Esophagus muscularis mucosa (tissue), 4 donors: ENCODE measurements around the gene SH3PXD2A. TPM values are rescaled to one million over a fixed set of nuclear protein-coding genes. Genes with fewer than 3 reads are reported as not detected.

Source experiments
- DNase-seq: peaks from one replicate; pipeline ENCODE4 v3.0.0-alpha.2; 2017; ENCODE audit errors: extremely low spot score
- H3K27ac ChIP-seq, 4 donors: fragments of 200-600 bp; sonication (generic); replicated peaks in 1 of 4; 1 replicate in 3 of 4; 2 replicates in 1 of 4; pipeline ENCODE4 v1.5.1; 2016 to 2019; ENCODE audit warnings: mild to moderate bottlenecking in 1 of 4
- H3K27me3 ChIP-seq, 4 donors: fragments of 200-600 bp; sonication (generic); one replicate each; pipeline versions ENCODE4 v1.5.1 to v1.6.0; 2016 to 2019
- H3K36me3 ChIP-seq, 4 donors: fragments of 200-600 bp; sonication (generic); one replicate each; pipeline ENCODE4 v1.5.1; 2016 to 2019
- H3K4me1 ChIP-seq, 4 donors: fragments of 200-600 bp; sonication (generic); one replicate each; pipeline ENCODE4 v1.5.1; 2016 to 2019
- H3K4me3 ChIP-seq, 4 donors: fragments of 200-600 bp; sonication (generic); 1 replicate in 2 of 4; 2 replicates in 2 of 4; pipeline ENCODE4 v1.5.1; 2016 to 2019; ENCODE audit warnings: mild to moderate bottlenecking in 4 of 4, moderate library complexity in 1 of 4
- H3K9me3 ChIP-seq, 4 donors: fragments of 200-600 bp; sonication (generic); 1 replicate in 3 of 4; 2 replicates in 1 of 4; pipeline ENCODE4 v1.5.1; 2016 to 2019
- EP300 ChIP-seq: sonication (generic); formaldehyde crosslinking; IDR thresholded peaks from one replicate; pipeline ENCODE4 v1.6.1; 2017; ENCODE audit warnings: antibody characterized with exemption
- POLR2A ChIP-seq: fragments of 450-650 bp; IDR thresholded peaks from one replicate; pipeline ENCODE4 v1.6.1; 2017; ENCODE audit warnings: antibody characterized with exemption, moderate library complexity, mild to moderate bottlenecking, low read depth
- POLR2AphosphoS5 ChIP-seq, 2 donors: sonication (generic); formaldehyde crosslinking; IDR thresholded peaks; one replicate each; pipeline ENCODE4 v1.6.1; 2017; ENCODE audit warnings: antibody characterized with exemption in 2 of 2
- WGBS: methylation state at CpG from one replicate; pipeline ENCODE4 v1.1.5; 2018; 5-methylcytosine and 5-hydroxymethylcytosine counted together
- intact Hi-C: fragments of 100-400 bp; cut with DNase I; formaldehyde crosslinking; loops from one replicate; pipeline ENCODE4 v1.15.1; 2023
- total RNA-seq, 4 donors: library from RNA; depleted of rRNA; stranded (reverse); fragments of >200 nt; gene quantifications; one replicate each; pipeline versions ENCODE4 v1.1.0 to v1.2.1, GENCODE V29; 2016
- TF ChIP-seq, protein P1 (sequence below), 3 experiments: fragments of 200-600 bp in 2 of 3; fragments of 450-650 bp in 1 of 3; sonication (generic) in 2 of 3; IDR thresholded peaks; one replicate each; pipeline ENCODE4 v1.5.1; 2017 to 2019; ENCODE audit warnings: antibody characterized with exemption in 3 of 3, mild to moderate bottlenecking in 2 of 3, moderate library complexity in 1 of 3

The SH3PXD2A gene
- total RNA-seq, 4 donors from 2014 or later = 30.5 to 69.3 (median 40.0) TPM

DNA sequence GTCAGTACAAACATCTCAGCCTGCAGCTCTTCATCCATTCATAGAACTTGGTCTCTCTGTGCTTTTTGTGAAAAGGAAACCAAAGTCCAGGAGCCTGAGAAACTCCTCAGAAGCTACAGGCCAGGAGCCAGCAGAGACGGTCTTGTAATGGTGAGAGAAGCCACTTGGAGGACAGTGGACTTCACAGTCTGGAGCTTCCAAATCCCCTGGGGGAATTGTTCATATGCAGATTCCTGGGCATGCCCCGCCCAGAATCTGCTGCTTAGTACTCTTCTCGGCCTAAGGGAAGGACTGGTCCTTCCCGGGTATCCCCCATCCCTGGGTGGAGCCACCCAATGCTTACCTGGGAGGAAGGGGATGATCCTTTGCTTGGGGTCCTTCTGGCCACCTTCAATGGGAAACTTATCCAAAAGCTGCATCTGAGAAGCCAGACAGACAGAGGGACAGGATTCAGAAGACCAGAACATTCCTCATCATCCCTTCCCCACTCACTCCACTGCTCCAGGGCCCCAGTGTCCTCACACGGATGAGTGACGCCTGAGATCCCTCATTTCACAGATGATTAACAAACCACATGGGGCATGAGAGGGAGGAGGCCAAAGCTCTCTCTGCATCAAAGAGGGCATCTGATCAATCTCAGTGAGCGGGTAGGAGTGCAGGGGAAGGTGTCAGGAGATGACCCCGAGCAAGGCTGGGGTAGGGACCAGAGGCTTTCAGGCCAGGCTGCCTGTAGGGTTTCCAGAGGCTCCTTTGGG, 88.4 kb downstream of the SH3PXD2A start:
- TF ChIP-seq POLR2A (no peak), EP300 (no peak), POLR2AphosphoS5 (IDR thresholded peaks at IDR 0.05) (no peak)
- TF ChIP-seq, protein P1, sequence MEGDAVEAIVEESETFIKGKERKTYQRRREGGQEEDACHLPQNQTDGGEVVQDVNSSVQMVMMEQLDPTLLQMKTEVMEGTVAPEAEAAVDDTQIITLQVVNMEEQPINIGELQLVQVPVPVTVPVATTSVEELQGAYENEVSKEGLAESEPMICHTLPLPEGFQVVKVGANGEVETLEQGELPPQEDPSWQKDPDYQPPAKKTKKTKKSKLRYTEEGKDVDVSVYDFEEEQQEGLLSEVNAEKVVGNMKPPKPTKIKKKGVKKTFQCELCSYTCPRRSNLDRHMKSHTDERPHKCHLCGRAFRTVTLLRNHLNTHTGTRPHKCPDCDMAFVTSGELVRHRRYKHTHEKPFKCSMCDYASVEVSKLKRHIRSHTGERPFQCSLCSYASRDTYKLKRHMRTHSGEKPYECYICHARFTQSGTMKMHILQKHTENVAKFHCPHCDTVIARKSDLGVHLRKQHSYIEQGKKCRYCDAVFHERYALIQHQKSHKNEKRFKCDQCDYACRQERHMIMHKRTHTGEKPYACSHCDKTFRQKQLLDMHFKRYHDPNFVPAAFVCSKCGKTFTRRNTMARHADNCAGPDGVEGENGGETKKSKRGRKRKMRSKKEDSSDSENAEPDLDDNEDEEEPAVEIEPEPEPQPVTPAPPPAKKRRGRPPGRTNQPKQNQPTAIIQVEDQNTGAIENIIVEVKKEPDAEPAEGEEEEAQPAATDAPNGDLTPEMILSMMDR (IDR thresholded peaks at IDR 0.05) = no peak
- intact Hi-C loops = no loop called here
- Histone ChIP-seq H3K36me3 (no peaks in the 10 kb centered on the region), H3K27me3 (no peaks in the 10 kb centered on the region), H3K4me3 (no peak overlapping the region), H3K27ac (no peak overlapping the region), H3K4me1 (peaks cover 38 to 63% (median 49%) of the 10 kb centered on the region in 4 donors), H3K9me3 (no peaks in the 10 kb centered on the region)
- WGBS = 82% methylated on average over 6 of the region's 8 CpGs
- no peak for DNase-seq

DNA sequence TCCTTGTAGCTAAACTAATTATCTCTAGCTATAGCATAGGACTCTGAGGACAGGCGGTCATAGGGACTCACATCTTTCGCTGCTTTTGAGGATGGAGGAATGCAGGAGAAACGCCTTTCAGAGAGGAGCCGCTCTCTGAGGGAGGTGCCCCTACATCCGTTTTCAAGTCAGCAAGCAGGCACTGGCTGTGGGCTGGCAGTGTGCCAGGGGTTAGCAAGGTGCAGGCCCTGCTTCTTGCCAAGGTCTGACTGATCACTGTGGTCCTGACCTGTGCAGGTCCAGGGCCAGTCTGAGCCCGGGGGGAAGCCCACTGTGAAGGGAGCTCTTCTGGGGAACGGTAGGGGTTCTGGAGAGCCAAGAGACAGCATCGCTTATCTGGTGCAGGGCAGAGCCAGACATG, 89.4 kb downstream of the SH3PXD2A start:
- intact Hi-C loops = no loop called here
- no peaks in the 10 kb centered on the region for H3K27me3 ChIP-seq
- no peak for DNase-seq
- H3K9me3 ChIP-seq = no peaks in the 10 kb centered on the region
- TF ChIP-seq POLR2AphosphoS5 (IDR thresholded peaks at IDR 0.05) (no peak), EP300 (no peak), POLR2A (no peak)
- TF ChIP-seq, protein P1 (IDR thresholded peaks at IDR 0.05) = no peak
- H3K27ac ChIP-seq = no peak overlapping the region
- no peak overlapping the region for H3K4me3 ChIP-seq
- 88% methylated on average over 7 of the region's 8 CpGs for WGBS
- H3K36me3 ChIP-seq = no peaks in the 10 kb centered on the region
- H3K4me1 ChIP-seq = peaks cover 37 to 63% (median 53%) of the 10 kb centered on the region in 4 donors

DNA sequence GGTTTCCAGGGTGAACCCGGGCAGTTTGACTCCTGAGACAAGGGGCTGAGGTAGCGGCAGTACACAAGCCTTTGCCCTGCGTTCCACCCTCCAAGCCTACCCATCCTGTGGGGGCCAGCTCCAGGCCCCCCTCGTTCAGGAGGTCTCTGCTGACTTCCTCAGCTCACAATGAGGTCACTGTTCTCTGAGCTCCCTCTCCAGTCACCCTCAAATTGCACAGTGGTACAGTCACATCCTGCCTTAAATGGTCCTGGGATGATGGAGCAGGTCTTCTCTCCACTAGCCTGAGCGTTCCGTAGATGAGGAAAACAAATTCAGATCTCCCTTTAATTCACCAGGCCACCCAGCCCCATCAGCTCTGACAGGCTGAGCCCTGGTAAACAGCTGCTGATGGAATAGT, 90.2 kb downstream of the SH3PXD2A start:
- Histone ChIP-seq H3K9me3 (no peaks in the 10 kb centered on the region), H3K4me3 (no peak overlapping the region), H3K36me3 (no peaks in the 10 kb centered on the region), H3K4me1 (peaks cover 43 to 68% (median 59%) of the 10 kb centered on the region in 4 donors), H3K27me3 (no peaks in the 10 kb centered on the region), H3K27ac (no peak overlapping the region)
- TF ChIP-seq POLR2AphosphoS5 (IDR thresholded peaks at IDR 0.05) = no peak
- TF ChIP-seq, protein P1 (IDR thresholded peaks at IDR 0.05) = no peak
- no peak for TF ChIP-seq POLR2A
- TF ChIP-seq EP300 = no peak
- intact Hi-C loops = no loop called here
- WGBS = 66% methylated on average over 5 of the region's 6 CpGs
- DNase-seq = no peak

DNA sequence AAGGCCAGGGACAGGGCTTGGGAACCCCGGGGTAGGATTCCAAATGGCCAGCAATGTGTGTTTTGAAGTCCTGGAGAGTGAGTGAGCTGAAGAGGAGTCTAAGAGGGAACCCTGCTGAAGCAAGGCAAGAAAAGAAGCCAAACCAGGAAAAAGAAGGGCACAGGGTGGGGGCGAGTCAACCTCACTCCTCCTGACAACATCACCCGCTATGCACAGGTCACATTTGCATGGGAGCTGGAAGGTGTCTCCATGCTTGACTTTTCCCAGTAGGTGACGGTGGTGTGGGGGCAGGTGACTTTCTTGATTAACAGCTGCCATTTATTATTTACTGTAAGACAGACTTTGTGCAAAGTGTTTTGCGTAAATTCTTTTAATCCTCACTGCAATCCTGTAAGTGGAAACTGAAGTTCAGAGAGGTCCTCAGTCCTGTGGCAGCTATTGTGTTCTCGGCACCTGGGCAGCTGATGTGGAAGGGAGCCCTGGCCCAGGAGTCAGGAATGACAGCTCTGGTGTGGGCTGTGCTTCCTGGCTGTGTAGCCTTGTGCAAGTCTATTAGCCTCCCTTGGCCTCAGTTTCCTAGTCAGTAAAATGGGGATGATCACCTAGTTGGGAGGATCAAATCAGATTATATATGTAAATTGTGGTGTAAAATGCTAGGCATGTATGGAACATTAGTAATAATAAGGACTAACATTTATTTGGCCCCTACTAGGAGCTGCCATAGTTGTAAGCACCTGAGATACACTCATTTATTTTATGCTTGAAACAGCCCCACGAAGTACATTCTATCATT, 90.9 kb downstream of the SH3PXD2A start:
- TF ChIP-seq POLR2A = no peak
- TF ChIP-seq EP300 = no peak
- TF ChIP-seq, protein P1 (IDR thresholded peaks at IDR 0.05) = no peak
- TF ChIP-seq POLR2AphosphoS5 (IDR thresholded peaks at IDR 0.05) = no peak
- Histone ChIP-seq H3K36me3 (no peaks in the 10 kb centered on the region), H3K4me3 (no peak overlapping the region), H3K27me3 (no peaks in the 10 kb centered on the region), H3K27ac (no peak overlapping the region), H3K4me1 (peaks cover 50 to 75% (median 66%) of the 10 kb centered on the region in 4 donors), H3K9me3 (no peaks in the 10 kb centered on the region)
- DNase-seq = no peak
- intact Hi-C loops = no loop called here
- WGBS = 89% methylated on average over 7 of the region's 7 CpGs
